HTR-8/SVneo (cell line): ENCODE results near the gene F11R.
"Not testable (repeated sequence)": the region's sequence is repeated elsewhere in the genome, so short reads cannot be mapped to it uniquely, and the experiment has no call there.

Experiments used
- DNase-seq: peaks from one replicate; pipeline ENCODE4 v3.0.0; 2011; ENCODE audit warnings: low spot score, mixed read lengths; ENCODE audit not compliant: insufficient read length
- FAIRE-seq: peaks from 2 replicates; lab custom pipeline; 2011; peaks lifted over from hg19 to GRCh38; lab: Jason Lieb, UNC

Gene F11R

DNA sequence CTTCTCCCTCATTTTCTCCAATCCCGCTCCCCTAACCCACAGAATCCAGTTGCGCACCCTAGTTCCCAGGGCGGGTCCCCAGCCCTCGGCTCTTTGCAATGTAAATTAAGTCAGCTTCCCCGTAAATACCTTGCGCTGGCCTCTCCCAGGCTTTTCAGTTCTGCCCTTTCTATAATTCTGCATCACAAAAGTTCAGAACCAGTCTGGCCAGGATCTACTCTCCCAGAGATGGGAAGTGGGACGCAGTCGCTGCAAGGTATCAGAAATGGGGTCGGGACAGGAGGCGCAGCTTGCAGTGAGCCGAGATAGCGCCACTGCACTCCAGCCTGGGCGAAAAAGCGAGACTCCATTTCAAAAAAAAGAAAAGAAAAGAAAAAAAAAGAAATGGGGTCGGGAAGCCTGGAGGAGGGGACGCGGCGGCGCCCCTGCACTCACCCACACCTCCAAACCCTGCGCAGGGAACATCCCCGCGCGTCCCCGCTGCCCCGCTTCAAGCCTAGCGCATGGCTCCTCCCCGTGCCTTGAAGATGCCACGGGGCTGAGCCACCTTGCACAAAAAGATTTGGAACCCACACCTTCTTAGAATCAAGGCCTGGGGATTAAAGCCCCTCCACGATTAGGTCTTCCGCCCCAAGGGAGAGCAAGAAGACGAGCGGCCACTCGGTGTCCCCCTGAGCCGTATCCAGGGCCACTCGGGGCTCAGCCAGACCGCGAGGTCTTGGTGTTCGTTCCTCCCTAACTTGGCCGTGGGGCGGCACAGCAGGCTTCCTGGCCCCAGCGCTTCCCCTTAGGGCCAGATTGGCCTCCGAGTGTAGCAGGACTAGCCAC, 39.2 kb downstream of the F11R start:
- DNase-seq = no peak

DNA sequence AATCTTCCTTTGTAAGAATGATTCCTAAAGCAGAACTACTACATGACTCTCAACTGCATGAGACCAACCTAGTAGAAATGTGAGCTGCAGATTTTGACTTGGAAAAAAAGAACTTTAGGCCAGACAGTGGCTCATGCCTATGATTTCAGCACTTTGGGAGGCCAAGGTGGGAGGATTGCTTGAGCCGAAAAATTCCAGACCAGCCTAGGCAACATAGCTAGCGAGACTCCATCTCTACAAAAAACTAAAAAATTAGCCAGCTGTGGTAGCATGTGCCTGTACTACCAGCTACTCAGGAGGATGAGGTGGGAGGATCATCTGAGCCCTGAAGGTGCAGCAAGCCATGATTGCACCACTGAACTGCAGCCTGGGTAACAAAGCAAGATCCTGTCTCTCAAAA, 41.7 kb downstream of the F11R start:
- DNase-seq (no peak), FAIRE-seq (no peak)

More for the DNA sequence above, 39.2 kb downstream of the F11R start:
- no peak for FAIRE-seq

DNA sequence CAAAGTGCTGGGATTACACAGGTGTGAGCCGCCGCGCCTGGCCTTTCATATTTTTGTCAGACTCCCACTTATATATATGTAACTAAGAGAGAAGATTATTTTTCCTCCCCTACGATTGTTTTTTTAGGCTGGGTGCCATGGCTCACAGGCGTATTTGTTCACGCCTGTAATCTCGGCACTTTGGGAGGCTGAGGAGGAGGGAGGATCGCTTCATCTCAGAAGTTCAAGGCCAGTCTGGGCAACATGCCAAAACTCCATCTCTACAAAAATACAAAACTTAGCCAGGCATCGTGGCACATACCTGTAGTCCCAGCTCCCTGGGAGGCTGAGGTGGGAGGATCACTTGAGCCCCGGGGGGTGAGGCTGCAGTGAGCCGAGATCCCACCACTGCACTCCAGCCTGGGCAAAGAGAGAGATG, 42.4 kb downstream of the F11R start:
- FAIRE-seq (no peak), DNase-seq (no peak)

DNA sequence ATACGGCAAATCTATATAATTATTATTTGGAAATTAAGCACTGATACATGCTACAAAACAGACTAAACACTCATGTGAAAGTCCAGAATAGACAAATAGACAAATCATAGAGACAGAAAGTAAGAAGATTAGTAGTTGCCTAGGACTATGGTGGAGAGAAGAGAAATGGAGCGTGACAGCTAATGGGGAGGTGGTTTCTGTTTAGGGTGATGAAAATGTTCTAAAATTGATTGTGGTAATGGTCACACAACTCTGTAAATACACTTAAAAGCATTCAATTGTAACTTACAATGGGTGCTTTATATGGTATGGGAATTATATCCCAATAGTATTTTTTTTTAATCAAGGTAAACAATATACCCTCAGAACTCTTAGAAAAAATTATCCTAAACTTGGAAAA, 45.9 kb downstream of the F11R start:
- DNase-seq (no peak), FAIRE-seq (no peak)

DNA sequence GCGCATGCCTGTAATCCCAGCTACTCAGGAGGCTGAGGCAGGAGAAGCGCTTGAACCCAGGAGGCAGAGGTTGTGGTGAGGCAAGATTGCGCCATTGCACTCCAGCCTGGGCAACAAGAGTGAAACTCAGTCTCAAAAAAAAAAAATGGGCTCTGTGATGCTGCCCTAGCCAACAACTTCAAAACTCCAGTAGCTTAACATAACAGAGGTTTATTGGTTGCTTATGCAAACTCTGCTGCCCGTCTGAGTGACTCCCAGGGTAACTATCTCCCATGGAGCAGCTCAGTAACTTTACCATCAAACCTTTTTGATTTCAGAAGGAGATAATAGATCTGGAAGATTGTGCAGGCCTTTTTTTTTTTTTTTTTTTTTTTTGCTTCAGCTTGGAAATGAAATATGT, 47.5 kb downstream of the F11R start:
- DNase-seq = no peak
- no peak for FAIRE-seq

DNA sequence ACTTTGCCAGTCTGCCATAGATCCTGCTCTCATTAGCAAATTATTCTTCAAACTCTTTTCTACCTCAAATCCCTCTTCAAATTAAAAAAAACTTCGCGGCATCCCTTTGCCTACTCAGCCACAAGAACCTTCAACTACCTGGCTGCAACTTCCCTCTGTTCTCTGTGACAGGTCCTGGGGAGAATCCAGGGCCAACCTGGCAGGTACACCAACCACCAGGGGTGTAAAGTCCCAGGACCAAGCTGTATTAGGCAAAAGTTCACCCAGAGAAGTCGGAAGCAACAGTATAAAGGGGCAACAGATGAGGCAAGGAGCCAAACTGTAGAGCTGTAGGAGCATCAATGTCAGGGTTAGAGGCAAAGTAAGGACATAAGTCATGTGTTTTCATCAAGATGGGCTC, 48.0 kb downstream of the F11R start:
- FAIRE-seq (no peak), DNase-seq (no peak)

DNA sequence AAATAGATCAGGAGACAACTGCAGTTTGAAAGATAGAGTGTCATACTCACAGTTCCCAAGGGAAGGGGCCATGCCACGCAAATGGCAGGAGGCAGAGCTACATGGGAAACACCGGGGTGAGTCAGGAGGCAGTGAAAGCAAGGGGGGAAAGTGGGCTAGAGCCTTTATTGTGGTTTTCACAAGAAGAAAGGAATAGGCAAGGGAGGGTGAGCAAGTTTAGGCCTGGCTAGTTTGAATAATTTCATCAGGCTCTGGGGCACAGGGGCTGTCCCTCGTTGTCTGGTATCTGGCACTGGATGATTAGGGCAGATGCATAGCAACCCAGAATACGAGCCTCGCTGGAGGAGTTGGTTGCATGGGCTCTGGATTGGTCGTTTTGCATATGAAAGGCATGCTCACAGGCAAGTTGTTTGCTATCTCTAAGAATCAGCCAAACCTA, 49.3 kb downstream of the F11R start:
- DNase-seq = no peak
- no peak for FAIRE-seq

DNA sequence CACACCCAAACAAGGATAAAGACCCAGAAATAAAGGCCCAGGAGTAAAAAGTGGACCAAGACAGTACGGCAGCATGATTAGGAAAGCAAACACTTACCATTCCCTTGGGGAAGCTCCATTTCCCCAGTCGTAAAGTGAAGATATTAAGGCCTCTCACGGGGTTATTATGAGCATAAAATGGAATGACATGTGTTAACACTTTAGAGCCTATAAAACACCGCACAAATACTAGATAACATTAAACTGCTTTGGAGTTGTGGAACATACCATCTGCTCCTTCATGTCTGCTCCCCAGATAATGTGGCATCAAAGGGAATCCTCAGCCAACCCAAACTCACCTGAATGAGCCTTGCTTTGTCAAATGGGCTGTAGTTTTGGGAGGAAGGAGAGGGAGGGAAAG, 57.4 kb downstream of the F11R start:
- no peak for FAIRE-seq
- no peak for DNase-seq

DNA sequence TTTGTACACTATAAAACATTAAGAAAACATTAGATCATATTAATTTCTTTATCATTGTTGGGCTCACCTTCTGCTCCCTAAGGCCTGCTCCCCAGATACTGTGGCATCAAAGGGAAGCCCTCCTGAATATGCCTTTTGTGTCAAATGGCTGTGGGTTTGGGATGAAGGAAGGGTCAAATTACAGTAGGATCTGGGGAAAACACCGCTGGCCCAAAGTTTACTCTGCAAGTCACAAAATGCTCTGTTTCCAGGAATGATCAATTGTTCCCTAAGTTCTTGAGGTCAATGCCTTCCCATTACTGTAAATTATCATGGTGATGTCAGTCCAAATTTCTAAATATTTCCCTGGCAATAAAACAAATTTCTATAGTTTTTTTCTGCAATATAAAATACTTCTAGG, 59.5 kb downstream of the F11R start:
- FAIRE-seq (no peak), DNase-seq (no peak)

DNA sequence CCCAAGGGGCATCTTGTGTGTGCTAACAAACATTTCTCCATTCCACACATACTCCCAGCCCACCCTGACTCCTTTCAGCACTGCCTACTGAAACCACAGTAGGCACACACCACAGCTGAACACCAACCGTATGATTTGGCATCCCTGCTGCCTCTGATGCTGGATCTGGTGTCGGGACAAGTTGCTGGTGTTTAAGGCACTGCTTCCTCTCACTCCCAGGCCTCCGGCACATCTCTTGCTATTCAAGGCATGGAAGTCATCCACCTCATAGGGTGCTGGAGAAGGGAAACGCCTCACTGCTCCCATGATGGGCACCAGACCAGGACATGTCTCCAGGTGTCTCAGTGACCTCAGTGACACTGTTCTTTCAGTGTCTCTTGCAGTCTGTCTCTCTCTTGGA, 64.0 kb downstream of the F11R start:
- DNase-seq = no peak
- no peak for FAIRE-seq

DNA sequence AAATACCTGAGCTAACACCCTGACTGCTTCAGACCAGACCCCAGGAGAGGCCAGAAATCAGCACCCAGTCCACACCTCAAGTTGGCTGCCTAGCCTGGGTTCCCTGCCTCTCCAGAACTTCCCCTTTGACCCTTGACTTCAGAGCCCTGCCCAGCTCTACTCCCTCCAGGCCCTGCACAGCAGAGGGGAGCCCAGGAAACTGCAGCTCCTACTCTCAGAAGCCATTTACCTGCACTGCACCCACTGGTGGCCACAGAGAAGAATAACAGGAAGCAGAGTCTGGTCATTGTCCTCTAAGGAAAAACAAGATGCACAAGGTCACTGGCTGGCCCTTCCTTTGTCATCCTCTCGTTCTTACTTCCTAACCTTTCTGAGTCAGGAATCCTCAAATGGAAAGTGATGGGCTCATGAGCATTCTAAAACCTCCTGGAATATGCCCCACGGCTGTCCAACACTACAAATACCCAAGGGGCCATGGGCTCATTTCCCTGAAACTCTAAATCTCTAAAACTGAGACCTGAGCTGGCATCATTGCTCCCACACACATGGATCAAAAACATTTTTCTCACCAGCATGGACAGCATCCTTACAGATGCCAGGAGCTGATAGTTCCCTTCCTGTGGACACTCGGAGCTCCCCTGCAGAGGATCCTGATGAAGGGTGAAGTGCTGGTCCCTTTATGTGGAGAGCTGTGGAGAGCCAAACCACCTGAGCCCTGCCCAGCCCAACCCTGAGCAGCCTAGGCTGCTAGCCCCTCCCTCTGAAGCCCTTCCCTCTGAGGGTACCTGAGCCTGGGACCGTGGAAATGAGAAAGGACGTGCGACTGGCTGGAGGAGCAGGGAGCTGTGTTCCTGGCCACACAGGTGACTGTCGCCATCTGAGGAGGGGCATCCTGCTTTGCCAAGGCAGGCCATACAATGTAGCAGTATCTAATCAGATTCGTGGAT, 66.5 kb downstream of the F11R start, which contains the start of gene ITLN2:
TSS of gene ITLN2 (minus strand) at position 652 of the 947 bp plus-strand sequence. CDS start at position 584, 68 bp downstream.
- no peak for FAIRE-seq
- DNase-seq = peak; percentile 54

DNA sequence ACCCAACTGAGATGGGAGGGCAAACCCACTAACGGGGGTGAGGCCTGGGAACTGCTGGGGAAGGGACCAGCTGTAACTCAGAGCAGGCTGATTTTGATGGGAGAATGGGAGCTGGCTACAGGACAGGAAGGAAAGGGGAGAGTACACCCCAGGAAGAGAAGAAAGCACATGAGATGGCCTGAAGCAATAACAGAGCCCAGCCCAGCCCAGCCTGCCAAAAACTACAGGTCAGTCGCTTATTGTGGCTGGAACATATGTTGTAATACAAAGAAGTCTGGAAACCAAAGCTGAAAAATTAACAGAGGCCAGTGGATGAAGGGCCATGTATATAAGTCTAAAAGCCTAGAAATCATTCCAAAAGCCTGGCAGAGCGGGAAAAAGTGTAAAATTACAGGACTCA, 67.9 kb downstream of the F11R start:
- FAIRE-seq = no peak
- DNase-seq = no peak

DNA sequence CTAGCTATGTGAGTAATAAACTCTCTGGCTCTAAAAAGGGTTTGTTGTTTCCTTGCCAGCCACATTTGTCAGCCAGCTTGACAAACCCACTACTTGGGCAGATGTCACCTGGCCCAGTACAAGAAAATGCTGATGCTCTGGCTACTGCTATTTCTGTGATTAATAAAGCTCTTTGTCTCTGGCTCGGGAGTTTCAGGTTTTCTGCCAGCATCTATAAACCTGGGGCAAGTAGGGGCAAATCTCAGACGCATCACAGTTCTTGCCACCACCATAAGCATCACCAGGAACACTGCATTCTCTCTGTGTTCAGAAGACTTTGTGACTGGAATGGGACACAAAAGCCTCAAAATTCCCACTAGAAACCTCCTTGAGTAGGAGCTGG, 68.8 kb downstream of the F11R start:
- no peak for FAIRE-seq

DNA sequence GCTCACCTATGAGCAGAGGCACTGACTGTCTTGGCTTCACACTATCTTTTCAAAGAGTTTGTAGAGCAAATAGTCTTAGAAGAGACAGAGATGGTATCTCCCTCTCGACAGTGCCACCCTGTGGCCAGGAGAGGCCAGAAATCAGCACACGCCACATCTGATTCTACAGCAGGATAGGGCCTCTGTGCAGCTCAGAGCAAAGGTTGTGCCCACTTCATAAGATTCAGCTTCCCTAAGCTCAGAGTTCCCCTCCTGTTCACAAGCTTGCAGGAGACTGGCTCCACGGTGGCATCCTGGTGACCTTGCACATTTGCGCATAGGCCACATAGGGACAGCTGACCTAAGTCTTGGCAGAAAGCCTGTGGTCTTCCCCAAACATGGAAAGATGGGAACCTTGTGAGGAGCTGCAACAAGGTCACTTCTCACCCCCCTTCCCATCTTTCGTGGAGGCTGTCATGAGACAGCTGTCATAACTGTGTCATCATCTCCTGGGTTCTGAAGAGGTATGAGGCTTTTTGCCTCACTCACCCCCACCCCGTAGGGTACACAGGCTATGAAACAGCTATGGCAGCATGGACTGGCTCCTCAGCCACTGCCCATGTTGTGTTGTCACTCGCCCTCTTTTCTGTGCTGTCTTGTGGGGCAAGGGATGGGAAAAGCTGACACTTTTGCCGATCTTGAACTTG, 69.4 kb downstream of the F11R start:
- DNase-seq (peak; percentile 65), FAIRE-seq (no peak)

More for the DNA sequence above, 68.8 kb downstream of the F11R start:
- no peak for DNase-seq

DNA sequence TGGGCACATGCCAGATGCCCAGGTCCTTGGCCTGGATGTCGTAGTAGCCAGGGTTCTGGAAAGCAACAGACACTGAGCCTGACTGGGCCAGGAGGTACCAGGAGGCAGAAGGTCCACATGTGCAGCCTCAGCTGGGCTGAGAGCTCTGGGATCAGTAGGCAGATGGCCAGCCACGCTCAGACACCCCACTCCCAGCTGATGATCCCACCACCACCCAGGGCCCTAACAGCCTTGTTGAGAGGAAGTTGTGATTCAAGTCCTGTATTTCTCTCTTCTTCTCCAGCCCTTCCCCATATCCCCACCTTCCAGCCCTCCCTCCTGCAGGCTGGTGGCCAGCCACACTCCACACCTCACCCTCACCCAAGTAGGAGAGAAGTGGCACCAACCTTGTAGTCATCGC, 70.3 kb downstream of the F11R start:
- no peak for FAIRE-seq

DNA sequence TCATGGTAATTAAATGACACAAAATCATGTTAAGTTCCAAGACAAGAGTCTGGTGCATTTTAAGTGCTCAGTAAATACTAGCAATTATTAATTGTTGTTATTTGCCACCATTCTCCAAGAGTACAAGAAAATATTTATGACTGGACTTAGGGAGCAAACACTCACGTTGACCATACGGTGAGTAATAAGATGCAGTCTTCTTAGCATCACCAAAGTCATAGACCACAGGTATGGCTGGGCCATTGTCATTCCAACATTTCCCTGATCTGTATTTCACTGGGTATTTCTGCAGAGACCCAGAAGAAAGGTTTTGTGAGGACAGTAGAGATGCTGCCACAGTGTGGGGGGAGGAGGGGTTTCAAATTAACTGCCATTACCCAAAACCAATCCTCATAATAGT, 71.1 kb downstream of the F11R start:
- FAIRE-seq = no peak
- no peak for DNase-seq

More for the DNA sequence above, 70.3 kb downstream of the F11R start:
- DNase-seq = no peak

DNA sequence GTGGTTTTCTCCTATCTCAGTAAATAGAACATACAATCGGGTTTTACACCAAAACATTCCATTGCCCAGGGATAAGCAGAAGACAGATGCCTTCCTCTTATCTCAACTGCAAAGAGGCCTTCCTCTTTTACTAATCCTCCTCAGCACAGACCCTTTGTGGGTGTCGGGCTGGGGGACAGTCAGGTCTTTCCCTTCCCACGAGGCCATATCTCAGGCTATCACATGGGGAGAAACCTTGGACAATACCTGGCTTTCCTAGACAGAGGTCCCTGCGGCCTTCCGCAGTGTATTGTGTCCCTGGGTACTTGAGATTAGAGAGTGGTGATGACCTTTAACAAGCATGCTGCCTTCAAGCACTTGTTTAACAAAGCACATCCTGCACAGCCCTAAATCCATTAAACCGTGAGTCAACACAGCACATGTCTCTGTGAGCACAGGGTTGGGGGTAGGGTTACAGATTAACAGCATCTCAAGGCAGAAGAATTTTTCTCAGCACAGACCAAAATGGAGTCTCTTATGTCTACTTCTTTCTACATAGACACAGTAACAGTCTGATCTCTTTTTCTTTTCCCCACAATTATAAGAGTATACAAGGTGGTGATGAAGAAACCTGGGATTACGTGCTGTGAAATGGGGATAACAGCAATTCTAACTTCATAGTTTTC, 71.6 kb downstream of the F11R start:
- not testable (repeated sequence) for DNase-seq, FAIRE-seq

DNA sequence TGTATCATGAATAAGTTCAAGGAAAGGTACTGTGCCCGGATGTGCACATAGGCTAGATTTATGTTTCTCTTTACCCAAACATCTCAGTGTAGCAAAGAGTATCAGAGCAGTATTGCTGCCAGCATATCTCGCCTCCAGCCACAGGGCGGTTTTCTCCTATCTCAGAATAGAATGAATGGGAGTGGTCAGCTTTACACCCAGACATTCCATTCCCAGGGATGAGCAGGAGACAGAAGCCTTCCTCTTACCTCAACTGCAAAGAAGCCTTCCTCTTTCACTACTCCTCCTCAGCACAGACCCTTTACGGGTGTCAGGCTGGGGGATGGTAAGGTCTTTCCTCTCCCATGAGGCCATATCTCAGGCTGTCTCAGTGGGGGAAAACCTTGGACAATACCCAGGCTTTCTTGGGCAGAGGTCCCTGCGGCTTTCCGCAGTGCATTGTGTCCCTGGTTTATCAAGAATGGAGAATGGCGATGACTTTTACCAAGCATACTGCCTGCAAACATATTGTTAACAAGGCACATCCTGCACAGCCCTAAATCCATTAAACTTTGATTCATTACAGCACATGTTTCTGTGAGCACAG, 73.7 kb downstream of the F11R start:
- DNase-seq, FAIRE-seq: not testable (repeated sequence)

DNA sequence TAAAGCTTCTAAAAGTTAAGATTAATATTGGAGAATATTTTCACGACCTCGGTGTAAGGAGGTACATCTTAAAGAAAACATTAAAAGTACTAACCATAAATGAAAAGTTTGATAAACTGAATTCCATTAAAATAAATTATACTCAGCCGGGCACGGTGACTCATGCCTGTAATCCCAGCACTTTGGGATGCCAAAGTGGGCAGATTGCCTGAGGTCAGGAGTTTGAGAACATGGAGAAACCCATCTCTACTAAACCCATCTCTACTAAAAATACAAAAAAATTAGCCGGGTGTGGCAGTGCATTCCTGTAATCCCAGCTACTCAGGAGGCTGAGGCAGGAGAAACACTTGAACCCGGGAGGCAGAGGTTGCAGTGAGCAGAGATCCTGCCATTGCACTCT, 75.1 kb downstream of the F11R start:
- not testable (repeated sequence) for FAIRE-seq, DNase-seq
